HL-60/S4 (cell line): Measurements from ENCODE around the gene CARHSP1.
"Not testable (repeated sequence)": the region's sequence is repeated elsewhere in the genome, so short reads cannot be mapped to it uniquely, and the experiment has no call there.

Experiments
- in situ Hi-C: fragments of 300-500 bp; cut with MboI; formaldehyde crosslinking; loops from 2 replicates; pipeline ENCODE4 v1.14.3; 2022; ENCODE audit warnings: low sequenced_read_pairs

Gene CARHSP1

DNA sequence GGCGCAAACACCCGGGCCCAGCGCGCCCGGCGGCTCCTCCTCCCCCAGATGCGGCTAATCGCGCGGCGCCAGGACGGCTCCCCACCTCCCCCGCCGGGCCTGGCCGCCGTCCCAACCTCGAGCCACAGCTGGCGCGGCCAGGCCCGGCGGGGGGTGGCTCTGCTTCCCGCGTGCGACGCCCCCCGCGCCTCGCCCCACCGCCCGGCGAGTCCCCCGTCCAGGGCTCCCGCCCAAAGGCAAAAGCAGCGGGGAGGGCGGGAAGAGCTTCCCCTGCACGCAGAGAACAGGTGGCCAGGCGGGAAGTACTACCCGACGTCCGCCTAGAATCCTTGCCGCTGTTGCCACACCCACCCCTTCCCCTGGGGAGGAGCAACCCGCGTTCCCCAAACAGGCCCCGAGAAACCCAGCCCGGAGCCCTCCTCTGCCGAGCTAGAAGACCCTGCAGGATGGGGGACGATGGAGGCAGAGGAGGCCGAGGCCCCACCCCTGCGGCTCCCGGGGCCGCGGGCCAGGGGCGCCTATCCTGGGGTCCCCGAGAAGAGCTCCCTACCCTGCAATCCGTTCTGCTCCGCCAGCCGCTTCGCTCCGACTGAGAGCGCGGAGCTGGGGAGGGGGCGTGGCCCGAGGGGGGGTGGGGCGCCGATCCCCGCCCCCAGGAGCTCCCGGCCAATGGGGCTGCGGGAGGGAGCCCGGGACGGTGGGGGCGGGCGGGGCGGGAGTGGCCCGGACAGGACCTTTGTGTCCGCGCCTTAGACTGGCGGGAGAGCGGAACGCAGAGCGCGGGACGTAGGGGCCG, at the start of gene CARHSP1:
Gene CARHSP1 (minus strand): TSS at position 591 of the 796 bp plus-strand sequence. CDS start 9,678 bp downstream, outside the sequence.
- in situ Hi-C loops = no loop called here

DNA sequence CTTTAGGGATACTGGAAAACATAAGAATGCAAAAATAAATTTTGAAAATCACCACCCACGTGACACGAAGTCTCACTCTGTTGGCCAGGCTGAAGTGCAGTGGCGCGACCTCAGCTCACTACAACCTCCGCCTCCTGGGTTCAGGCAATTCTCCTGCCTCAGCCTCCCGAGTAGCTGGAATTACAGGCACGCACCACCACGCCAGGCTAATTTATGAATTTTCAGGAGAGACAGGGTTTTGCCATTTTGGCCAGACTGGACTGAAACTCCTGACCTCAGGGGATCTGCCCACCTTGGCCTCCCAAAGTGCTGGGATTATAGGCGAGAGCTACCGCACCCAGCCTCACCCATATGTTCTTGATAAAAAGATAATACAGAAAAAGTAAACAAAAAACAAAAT, 48.5 kb upstream of the CARHSP1 start:
- in situ Hi-C loops = not testable (repeated sequence)

DNA sequence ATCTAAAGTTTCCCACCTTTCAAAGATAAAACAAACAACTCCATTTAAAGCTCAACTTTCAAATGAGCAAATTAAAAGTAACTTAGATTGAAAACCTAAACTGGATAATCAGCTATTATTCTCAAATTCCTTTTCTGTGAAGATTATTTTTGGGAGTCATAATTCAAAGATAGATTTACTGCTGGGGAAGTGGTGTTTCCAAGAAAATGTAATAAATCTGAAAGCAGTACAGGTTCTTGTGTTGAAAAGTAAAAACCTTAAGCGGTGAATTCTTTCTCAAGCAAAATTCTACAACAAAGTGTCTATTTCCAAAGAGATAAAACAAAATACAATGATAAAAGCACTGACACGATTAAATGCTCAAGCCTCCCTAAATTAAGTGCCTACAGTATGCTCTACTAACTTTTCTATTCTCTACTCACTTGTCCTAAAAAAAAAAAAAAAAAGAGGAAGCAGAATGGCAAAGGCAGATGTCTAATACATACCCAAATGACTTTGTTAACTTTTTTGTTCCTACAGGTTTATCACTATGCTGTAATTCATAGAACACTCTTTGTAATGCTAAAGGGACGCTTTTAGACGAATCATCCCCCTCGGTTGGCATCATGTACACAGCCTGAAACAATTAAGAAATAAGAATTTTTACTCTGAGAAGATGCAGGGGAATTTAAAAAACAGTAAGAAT, 47.9 kb upstream of the CARHSP1 start:
- in situ Hi-C loops = no loop called here

DNA sequence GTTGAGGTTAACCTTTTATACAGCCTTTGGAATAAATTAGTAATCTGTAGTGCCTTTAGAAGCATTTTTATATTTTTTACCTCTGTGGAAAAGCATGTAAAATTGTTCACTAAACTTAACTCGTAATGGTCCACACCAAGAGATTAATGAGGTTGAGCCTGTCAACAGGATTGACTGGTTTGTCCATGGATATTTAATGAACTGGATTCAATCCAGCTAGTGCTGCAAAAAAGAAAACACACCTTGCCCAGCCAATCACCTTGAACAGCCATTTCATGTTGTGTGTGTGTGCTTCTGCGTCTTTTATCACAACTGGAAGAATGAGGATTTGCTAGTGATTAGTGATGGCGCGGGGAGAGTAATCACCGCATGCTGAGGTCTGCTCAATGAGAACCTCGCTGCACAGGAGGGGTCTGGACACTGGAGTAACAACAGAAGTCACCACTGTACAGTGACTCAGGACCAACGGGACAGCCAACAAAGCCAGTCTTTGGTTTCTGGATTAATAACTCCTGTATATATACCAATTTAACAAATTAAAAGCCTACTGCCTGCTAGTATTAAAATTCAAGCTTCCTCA, 47.0 kb upstream of the CARHSP1 start:
- in situ Hi-C loops = no loop called here

DNA sequence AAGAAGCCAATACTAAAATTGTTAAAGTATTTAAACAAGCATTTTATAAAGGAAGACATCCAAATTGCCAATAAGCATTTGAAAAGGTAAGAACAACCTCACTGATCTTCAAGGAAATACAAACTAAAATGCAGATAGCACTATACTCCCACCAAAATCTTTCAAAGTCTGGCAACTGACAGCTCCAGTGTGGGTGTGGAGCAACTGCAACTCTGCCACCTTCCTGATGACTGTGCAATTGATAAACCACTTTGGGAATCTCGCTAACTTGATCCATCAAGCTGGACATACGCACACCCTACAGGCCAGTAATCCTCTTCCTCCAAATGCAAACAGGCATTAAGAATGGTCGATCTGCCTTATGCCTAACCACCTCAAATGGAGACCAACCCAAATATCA, 45.3 kb upstream of the CARHSP1 start:
- in situ Hi-C loops = no loop called here

DNA sequence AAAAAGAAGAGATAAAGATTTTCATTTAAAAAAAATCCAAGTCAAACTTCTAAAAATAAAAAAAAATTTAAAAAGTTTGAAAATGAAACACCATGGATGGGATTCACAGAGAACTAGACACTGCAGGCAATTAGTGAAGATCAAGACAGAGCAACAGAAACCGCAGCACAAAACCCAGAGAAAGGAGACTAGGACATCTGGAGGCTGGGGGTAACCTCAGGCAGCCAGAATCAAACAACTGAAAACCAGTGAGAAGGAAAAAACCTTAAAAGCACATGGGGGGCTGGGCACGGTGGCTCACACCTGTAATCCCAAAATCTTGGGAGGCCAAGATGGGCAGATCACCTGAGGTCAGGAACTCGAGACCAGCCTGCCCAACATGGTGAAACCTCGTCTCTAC, 44.0 kb upstream of the CARHSP1 start:
- in situ Hi-C loops = no loop called here

DNA sequence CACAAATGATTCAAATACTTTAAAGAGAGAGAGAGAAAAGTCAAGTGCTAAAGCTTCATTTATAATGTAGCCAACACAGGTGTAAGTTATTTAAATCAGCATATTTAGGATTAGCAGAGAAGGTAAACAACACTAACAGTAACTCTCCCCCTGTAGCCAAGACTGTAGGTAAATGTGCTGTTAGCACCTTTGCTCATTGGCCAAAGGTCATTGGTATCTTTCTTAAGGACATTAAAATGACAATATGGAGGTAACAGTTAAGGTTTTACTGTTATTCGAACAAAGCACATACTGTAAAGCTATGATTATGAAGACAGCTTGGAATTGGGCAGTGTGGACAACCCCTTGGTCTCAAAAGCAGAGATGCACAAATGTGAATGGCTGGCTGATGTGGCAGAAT, 42.0 kb upstream of the CARHSP1 start:
- in situ Hi-C loops = no loop called here

DNA sequence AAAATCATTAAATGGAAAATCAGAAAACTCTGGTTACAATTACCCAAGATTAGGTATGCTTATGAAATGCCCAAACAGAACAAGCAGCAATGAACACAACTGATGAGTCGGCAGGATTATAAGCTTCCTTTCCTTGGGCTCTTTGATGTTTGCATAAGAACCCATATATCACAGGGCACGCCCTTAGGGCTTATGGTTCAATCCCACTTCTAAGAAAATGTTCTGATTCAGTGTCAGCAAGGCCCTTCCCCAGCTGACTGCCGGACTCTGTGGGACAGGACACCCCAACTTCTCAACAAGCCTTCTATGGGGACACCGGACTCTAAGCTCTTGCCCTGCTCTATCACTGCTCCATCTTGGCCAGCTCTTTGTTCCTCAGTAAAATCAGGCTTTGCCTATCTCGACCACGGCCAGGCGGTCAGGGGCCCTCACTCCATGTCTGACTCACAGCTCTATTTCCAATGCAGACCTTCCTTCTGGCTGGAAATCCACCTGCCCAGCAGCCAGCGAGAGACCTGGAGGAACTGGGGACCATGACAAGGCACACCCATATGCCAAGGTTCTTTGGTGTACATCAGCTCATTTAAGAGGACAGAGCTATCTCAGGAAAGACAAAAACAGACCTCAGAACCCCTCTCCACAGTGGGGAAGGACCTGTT, 40.1 kb upstream of the CARHSP1 start:
- in situ Hi-C loops = no loop called here

DNA sequence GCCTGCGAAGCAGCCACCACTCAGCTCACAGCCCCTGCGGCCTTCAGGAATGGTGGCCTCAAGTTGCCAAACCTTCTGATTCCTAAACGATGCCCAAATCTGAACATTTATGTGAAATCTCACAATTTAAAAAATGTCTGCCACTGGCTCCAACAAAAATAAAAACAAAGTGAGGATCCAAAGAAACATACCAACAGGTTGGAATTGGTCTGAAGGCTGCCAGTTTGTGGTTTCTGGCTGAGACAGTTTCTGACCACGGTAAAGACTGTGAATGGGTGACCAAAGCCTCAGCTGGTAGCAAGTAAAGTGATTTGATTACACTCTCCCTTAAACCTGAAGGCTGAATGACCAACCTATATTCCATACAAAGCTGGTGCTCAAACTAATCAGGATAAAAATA, 38.3 kb upstream of the CARHSP1 start:
- in situ Hi-C loops = no loop called here

DNA sequence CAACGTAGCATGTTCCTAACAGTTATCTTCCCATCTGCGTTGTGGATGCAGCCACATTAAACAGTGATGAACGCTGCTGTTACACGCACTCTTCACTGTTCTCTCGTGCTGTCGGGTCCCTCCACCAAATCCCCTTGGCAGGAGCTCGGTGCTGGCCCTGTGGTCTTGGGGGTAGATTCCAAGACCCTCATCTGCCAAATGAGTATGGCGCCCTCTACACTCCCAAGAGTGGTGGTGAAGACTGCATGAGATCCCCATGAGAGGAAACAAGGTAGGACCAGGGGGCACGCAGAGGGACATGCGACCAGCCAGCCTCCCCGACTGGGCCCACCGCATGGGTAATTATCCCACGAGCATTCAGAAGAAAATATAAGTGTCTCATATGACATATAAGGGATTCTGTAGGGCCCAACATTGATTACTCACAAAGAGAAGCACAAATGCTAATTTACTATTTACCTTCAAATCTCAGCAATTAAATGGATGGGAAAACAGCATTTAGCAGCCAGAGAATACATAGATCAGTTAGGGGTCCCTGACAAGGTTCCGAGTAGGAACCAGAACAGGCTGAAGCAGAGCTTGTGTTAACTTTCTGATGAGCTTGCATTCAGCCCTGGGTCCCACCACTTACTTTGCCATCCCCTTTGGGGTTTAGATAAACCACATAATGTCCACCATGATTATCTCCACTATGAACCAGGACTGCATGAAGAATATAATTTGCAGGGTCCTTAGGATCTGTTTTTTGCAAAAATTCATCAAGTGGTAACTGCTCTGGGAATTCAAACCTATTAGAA, 37.2 kb upstream of the CARHSP1 start:
- in situ Hi-C loops = no loop called here

DNA sequence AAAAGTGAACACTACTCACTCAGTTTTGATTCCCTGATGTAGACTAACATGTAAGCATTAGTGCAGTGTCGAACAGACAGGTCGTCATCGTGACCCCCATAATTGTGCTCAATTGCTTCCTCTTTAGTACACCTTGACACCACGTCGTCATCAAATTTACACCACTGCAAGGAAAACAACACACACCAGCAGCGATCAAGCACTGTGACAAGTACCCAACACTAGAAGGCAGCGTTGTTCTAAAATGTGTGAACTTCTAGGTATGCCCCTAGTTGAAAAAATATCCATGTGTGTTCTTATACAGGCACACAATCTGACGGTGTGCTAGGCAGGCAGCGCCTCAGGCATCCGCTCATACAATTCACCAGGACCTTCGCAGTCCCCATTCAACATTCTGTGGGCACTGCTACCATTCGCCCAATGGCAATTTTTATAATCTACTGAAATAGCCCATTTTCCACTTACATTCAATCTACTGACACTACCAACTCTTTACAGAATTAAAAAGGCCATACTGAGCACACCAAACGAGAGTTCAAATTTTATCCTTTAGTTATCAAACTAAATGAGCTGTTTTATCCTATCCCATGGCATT, 36.5 kb upstream of the CARHSP1 start:
- in situ Hi-C loops = no loop called here

DNA sequence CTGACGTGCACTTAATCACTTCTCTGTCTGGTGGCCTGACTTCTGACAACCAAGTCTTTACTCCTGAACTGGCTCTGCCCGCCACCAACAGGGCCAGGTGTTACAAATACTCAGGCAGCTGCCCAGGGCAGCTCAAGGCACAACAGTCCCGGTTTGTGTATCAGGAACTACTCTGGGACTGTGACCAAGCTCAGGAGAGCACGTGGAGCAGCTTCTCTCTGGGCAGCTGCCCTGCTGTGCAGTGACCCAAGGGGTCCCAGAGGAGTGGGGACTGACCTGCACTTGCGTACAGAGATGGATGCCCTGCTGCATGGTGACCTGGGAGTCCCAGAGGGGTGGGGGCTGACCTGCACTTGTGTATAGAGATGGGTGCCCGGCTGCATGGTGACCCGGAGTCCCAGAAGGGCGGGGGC, 35.2 kb upstream of the CARHSP1 start:
- in situ Hi-C loops = no loop called here

DNA sequence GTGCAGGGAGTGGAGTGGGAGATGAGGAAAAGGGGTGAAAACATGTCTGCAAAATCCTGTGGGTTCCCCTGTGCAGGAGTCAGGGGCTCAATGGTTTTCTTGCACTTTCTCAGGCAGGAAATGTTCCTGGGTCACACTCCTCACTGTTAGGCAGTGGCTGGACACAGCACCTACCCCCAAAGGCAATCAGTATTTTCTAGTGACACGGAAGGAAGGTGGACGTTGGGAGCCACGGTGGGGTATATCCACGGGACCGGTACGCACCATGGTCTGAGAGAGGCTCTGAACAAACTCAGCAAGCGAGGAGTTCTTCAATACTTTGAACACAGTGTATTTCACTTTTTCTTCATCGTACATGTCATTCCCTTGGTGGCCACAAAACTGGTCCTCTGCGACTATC, 34.2 kb upstream of the CARHSP1 start:
- in situ Hi-C loops = no loop called here

DNA sequence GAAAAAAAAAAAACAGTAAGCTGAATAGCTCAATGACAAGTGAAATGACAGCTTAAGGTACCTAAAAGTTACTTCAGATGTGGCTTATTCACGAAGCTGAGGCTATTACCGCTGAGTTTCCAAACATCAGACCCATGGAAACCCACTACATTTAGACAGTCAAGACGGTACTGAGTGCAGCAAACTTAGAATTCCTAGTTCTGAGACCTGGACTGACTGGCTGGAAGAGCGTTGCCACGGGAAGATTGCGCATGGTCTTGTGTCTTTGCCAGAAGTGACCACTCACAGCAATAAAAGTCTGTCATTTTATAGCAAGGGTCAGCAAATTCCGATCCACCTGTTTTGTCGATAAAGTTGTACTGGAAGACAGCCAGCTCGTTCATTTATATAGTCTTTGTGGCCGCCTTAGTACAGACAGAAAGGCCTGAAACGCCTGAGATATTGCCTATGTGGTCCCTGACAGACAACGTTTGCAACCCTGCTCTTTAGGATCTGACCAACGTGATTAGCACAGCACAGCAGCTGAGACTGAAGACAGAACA, 32.6 kb upstream of the CARHSP1 start:
- in situ Hi-C loops = no loop called here

DNA sequence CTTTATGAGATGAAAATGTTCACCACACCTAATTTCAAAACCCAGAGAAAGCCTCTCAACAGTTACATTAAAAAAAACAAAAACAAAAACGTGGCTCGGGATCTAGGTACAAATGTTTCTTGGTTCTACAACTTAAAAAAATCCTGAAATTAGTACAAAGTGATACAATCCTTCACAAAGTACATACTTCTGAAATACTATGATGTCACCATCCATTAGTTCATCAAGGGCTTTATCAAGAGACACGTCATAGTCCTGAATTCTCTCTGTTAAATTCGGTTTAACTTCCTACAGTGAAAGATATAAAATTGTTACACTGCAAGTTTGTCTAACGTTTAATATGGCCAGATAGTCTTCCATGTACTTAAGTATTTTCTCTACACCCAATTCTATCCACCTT, 31.5 kb upstream of the CARHSP1 start:
- in situ Hi-C loops = no loop called here

DNA sequence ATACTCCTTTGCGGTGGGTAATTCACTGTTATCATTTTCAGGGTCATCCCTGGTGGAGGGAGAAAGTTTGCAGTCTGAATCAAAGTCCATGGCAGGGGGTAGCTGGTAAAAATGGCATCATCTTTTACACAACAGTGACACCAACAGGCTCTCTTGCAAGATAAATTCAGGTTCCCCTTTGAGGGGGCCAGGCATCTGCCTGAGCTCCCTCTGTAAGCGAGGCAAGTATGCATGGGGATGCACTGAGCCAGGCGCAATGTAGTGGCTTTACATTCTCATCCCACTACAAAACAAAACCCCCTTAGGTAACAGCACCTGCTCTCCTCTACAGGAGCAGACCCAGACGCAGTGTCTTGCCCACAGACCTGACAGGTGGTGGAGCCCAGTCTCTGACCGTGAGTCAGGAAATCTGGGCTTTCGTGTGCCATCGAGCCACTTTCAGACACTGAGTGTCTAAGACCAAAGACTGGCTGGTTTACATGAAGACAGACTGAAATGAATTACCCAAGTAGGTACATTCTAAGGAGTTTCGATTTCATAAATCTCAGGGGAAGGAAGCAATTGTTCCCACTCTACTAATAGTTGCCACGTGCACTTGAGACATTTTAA, 31.0 kb upstream of the CARHSP1 start:
- in situ Hi-C loops = loop anchor here (25.0 kb wide), 1 partner anchor 238 kb away; the partner anchor contains the start of gene ABAT

DNA sequence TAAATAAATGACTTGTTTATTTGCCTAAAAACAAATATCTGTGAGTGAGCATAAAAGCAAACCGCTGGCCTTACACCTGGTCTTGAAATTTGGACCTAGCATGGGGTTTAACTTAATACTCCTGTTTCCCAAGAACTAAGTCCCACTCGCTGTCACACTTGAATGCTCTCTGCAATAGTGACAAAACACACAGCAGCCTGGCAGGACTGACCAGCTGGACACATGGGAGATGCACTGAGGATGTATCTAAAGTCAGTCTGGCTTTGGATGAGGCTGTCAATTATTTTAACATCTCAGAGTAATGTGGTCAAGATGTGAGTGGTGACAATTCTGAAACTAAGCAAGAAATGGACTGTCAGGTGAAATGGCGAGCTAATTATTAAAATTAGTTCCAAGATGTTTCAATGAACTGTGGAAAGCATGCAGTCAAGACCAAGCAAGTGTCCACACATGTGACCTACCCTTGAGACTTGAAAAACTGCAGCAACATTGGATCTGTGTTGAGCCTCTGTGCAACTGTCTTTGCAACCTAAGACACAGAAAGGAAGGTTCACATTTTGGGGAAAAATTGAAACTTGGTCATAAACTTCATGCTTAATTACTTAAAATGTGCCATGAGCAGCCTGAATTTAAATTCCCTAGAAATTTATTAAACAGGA, 30.0 kb upstream of the CARHSP1 start:
- in situ Hi-C loops = loop anchor here (25.0 kb wide), 1 partner anchor 236 kb away; the partner anchor contains the start of gene ABAT

DNA sequence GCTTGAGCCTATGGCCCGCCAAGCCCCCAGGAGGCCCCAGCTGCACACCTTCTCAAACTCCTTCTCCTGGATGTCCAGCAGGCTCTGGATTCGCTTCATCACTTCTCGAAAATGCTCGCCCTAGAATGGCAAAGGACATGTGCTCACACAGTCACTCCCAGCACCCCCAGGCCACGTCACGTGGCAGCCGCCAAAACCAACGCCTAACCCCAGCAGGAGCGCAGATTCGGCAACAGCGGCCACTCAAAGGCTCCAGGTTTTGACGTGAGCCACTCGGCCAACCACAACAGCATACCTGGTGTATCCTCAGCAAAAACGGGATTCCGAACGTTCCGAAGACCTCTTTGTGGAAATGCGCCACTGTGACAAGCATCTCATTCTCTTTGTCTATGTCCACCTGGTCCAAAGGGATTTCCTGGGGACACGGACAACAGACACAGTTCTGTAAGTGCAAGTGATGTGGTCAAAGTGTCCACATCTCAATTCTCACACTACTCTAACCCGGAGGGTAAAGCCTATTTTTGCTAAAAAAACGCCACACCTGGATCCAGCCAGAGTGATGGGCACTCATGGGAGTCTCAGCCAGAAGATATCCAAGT, 26.0 kb upstream of the CARHSP1 start:
- in situ Hi-C loops = loop anchor here (25.0 kb wide), 1 partner anchor 233 kb away; the partner anchor contains the start of gene ABAT
